Endothelial cell of umbilical vein (primary cell): ENCODE measurements around the gene GBP4. TPM values are rescaled to one million over a fixed set of nuclear protein-coding genes. Genes with fewer than 3 reads are reported as not detected.

Source experiments
- Bru-seq: library from RNA; stranded (reverse); fragments of 400-500 nt; gene quantifications from one replicate; lab custom pipeline; 2021; lab: Mats Ljungman, UMichigan
- BruChase-seq, 2 experiments: library from RNA; stranded (reverse); fragments of 400-500 nt; gene quantifications; one replicate each; lab custom pipeline; 2021; lab: Mats Ljungman, UMichigan
- BruUV-seq: library from RNA; stranded (reverse); fragments of 400-500 nt; replicated peaks from 2 replicates; lab custom pipeline; 2021; lab: Mats Ljungman, UMichigan
- CTCF ChIA-PET: fragments of 300-600, 350-600 bp; sonication (Branson Sonifier 250); formaldehyde crosslinking; loops from one replicate; lab custom pipeline; 2021; ENCODE audit warnings: antibody characterized with exemption, inconsistent platforms; lab: Charles Lee
- POLR2A ChIA-PET: fragments of 300-600, 350-600 bp; sonication (Branson Sonifier 250); formaldehyde crosslinking; loops from one replicate; lab custom pipeline; 2021; ENCODE audit warnings: antibody characterized with exemption, inconsistent platforms; lab: Charles Lee
- DNase-seq: peaks from one replicate; pipeline ENCODE4 v3.0.0-alpha.2; 2011; ENCODE audit warnings: low read depth, low spot score
- FAIRE-seq: peaks from 2 replicates; lab custom pipeline; 2011; peaks lifted over from hg19 to GRCh38; lab: Jason Lieb, UNC
- H2AFZ ChIP-seq: 2 replicates; pipeline ENCODE4 v1.6.0; 2012; ENCODE audit warnings: low read depth, low read length, control low read depth, inconsistent platforms
- H3K27ac ChIP-seq: 2 replicates; pipeline ENCODE4 v1.5.1; 2011; ENCODE audit warnings: low read depth, mild to moderate bottlenecking, control low read depth, low read length, moderate library complexity; ENCODE audit not compliant: insufficient read depth
- H3K27me3 ChIP-seq, 2 experiments: 2 replicates each; pipeline versions ENCODE4 v1.6.0 to v1.6.1; 2011; ENCODE audit warnings: low read length in 2 of 2, mixed read lengths in 1 of 2; ENCODE audit not compliant: control insufficient read depth in 2 of 2, insufficient read depth in 2 of 2
- H3K36me3 ChIP-seq, 2 experiments: 2 replicates in 1 of 2; 3 replicates in 1 of 2; pipeline ENCODE4 v1.5.1; 2011; ENCODE audit warnings: low read length in 2 of 2, mild to moderate bottlenecking in 1 of 2, moderate library complexity in 1 of 2; ENCODE audit not compliant: control insufficient read depth in 2 of 2, insufficient read depth in 2 of 2; ENCODE audit errors: extremely low read depth in 1 of 2
- H3K4me1 ChIP-seq: 3 replicates; pipeline ENCODE4 v1.5.1; 2011; ENCODE audit warnings: mild to moderate bottlenecking, low read length; ENCODE audit not compliant: control insufficient read depth, insufficient read depth; ENCODE audit errors: extremely low read depth
- H3K4me2 ChIP-seq: 2 replicates; pipeline ENCODE4 v1.6.1; 2011; ENCODE audit warnings: low read length, control low read depth, mixed read lengths; ENCODE audit not compliant: insufficient read depth
- H3K4me3 ChIP-seq, 3 experiments: fragments of 200-600 bp in 1 of 3; sonication (generic), shearing (Covaris generic) in 1 of 3; replicated peaks in 1 of 3; 2 replicates each; pipeline ENCODE4 v1.5.1; 2011 to 2016; ENCODE audit warnings: control low read depth in 3 of 3, low read length in 3 of 3, mild to moderate bottlenecking in 2 of 3, inconsistent platforms in 1 of 3, low read depth in 1 of 3, moderate library complexity in 1 of 3; ENCODE audit not compliant: insufficient read depth in 1 of 3
- H3K79me2 ChIP-seq: 2 replicates; pipeline ENCODE4 v1.6.0; 2012; ENCODE audit warnings: low read length, inconsistent platforms; ENCODE audit not compliant: control insufficient read depth, insufficient read depth
- H3K9ac ChIP-seq: replicated peaks from 2 replicates; pipeline ENCODE3; 2011; ENCODE audit warnings: low read length, control low read depth; ENCODE audit not compliant: insufficient read depth; ENCODE audit errors: extremely low read depth
- H3K9me1 ChIP-seq: replicated peaks from 3 replicates; pipeline ENCODE4 v1.6.0; 2011; ENCODE audit warnings: mild to moderate bottlenecking, low read length; ENCODE audit not compliant: control insufficient read depth, insufficient read depth; ENCODE audit errors: extremely low read depth
- H3K9me3 ChIP-seq: replicated peaks from 2 replicates; pipeline ENCODE4 v1.5.1; 2012; ENCODE audit warnings: low read length, inconsistent platforms; ENCODE audit not compliant: control insufficient read depth, insufficient read depth
- H4K20me1 ChIP-seq: replicated peaks from 2 replicates; pipeline ENCODE3; 2011; ENCODE audit warnings: mild to moderate bottlenecking, low read length; ENCODE audit not compliant: control insufficient read depth, insufficient read depth; ENCODE audit errors: extremely low read depth
- EZH2 ChIP-seq: IDR thresholded peaks from 2 replicates; pipeline ENCODE4 v1.6.1; 2012; ENCODE audit warnings: borderline replicate concordance, low read depth, mild to moderate bottlenecking, moderate library complexity, low read length, inconsistent platforms; ENCODE audit not compliant: severe bottlenecking
- FOS ChIP-seq: IDR thresholded peaks from 2 replicates; pipeline ENCODE4 v1.6.1; 2011; ENCODE audit warnings: mild to moderate bottlenecking, low read length, moderate library complexity, borderline replicate concordance; ENCODE audit not compliant: insufficient read depth
- GATA2 ChIP-seq: IDR thresholded peaks from 2 replicates; pipeline ENCODE4 v1.7.0; 2011; ENCODE audit warnings: low read depth, mild to moderate bottlenecking, moderate library complexity, mixed read lengths, low read length; ENCODE audit not compliant: insufficient read length, insufficient read depth
- JUN ChIP-seq: IDR thresholded peaks from 2 replicates; pipeline ENCODE4 v1.6.1; 2011; ENCODE audit warnings: borderline replicate concordance, low read depth; ENCODE audit not compliant: insufficient read length, insufficient read depth
- MYC ChIP-seq: IDR thresholded peaks from one replicate; pipeline ENCODE4 v1.6.1; 2011; ENCODE audit warnings: mild to moderate bottlenecking, low read depth, low read length
- POLR2A ChIP-seq: IDR thresholded peaks from 2 replicates; pipeline ENCODE4 v1.6.1; 2012; ENCODE audit warnings: low read depth, mild to moderate bottlenecking, control low read depth, low read length
- POLR2AphosphoS5 ChIP-seq: IDR thresholded peaks from 2 replicates; pipeline ENCODE4 v1.6.1; 2012; ENCODE audit warnings: low read depth, mild to moderate bottlenecking, control low read depth, low read length, moderate library complexity; ENCODE audit not compliant: insufficient read depth
- dilution Hi-C: fragments of 300-500 bp; cut with MboI; formaldehyde crosslinking; loops from one replicate; pipeline ENCODE4 v1.15.0; 2019; ENCODE audit warnings: low sequenced_read_pairs; ENCODE audit not compliant: extremely low pct_ligation_motif_present
- intact Hi-C: fragments of 100-400 bp; cut with micrococcal nuclease; formaldehyde crosslinking; loops from one replicate; pipeline ENCODE4 v1.10.0; 2022
- long read RNA-seq: library from polyadenylated mRNA; stranded (forward); transcript quantifications from one replicate; pipeline ENCODE4 v2.0.0, GENCODE V29; 2021
- polyA minus RNA-seq, 3 experiments: library from RNA; depleted of rRNA, polyadenylated mRNA; stranded (reverse); fragments of >200 nt; gene quantifications; 1 replicate in 1 of 3; 2 replicates in 2 of 3; pipeline ENCODE4 v1.2.3, GENCODE V29; 2011
- polyA plus RNA-seq, 4 experiments: library from polyadenylated mRNA; depleted of rRNA in 3 of 4; stranded (reverse) in 3 of 4; unstranded in 1 of 4; fragments of >200 nt; gene quantifications; 2 replicates each; pipeline versions ENCODE4 v1.2.1 to v1.2.3, GENCODE V29; 2011 to 2012; ENCODE audit warnings: missing spikeins in 1 of 4
- total RNA-seq: library from RNA; stranded (reverse); gene quantifications from 2 replicates; pipeline ENCODE4 v1.2.3, GENCODE V29; 2021
- TF ChIP-seq, protein P1 (sequence below), 2 donors: IDR thresholded peaks; 1 replicate in 1 of 2; 2 replicates in 1 of 2; pipeline ENCODE4 v1.5.1; 2011; ENCODE audit warnings: low read length in 2 of 2, mild to moderate bottlenecking in 2 of 2, moderate library complexity in 2 of 2, control low read depth in 1 of 2, inconsistent platforms in 1 of 2, low read depth in 1 of 2; ENCODE audit not compliant: insufficient read depth in 1 of 2; ENCODE audit errors: extremely low read depth in 1 of 2
- TF ChIP-seq, protein P2 (sequence below): IDR thresholded peaks from 2 replicates; pipeline ENCODE4 v1.6.1; 2011; ENCODE audit not compliant: insufficient read depth, insufficient read length

GBP4 gene, protein sequence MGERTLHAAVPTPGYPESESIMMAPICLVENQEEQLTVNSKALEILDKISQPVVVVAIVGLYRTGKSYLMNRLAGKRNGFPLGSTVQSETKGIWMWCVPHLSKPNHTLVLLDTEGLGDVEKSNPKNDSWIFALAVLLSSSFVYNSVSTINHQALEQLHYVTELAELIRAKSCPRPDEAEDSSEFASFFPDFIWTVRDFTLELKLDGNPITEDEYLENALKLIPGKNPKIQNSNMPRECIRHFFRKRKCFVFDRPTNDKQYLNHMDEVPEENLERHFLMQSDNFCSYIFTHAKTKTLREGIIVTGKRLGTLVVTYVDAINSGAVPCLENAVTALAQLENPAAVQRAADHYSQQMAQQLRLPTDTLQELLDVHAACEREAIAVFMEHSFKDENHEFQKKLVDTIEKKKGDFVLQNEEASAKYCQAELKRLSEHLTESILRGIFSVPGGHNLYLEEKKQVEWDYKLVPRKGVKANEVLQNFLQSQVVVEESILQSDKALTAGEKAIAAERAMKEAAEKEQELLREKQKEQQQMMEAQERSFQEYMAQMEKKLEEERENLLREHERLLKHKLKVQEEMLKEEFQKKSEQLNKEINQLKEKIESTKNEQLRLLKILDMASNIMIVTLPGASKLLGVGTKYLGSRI
- total RNA-seq: 1.7 and 7.6 TPM in 2 replicates
- 1.7 and 1.9 TPM in 2 replicates for polyA plus RNA-seq
- 1.0 and 1.6 TPM in 2 replicates for polyA plus RNA-seq (2011; cell fraction: cytosol; rRNA removed)
- 0.97 and 1.2 TPM in 2 replicates for polyA plus RNA-seq (2011; cell fraction: nucleus; rRNA removed)
- polyA plus RNA-seq (2012): 0.20 TPM in 1 of 2 replicates, not detected in the other
- 2.8 and 3.3 TPM in 2 replicates for polyA minus RNA-seq
- not detected for polyA minus RNA-seq (2011; cell fraction: cytosol; rRNA and poly(A)+ RNA removed)
- 0.58 and 1.4 TPM in 2 replicates for polyA minus RNA-seq (2011; cell fraction: nucleus; rRNA and poly(A)+ RNA removed)
- Bru-seq, nascent RNA: percentile 49 among the genes with signal in this experiment
- BruChase-seq, experiment 1, labeled RNA remaining after a 6-hour chase: percentile 55 among the genes with signal in this experiment
- percentile 45 among the genes with signal in this experiment for BruChase-seq, experiment 2, labeled RNA remaining after a 2-hour chase
- long read RNA-seq, partial matches to known transcripts: 0 of 1 reads
- long read RNA-seq, other reads (novel, unspliced or antisense): 1 of 1 reads

DNA sequence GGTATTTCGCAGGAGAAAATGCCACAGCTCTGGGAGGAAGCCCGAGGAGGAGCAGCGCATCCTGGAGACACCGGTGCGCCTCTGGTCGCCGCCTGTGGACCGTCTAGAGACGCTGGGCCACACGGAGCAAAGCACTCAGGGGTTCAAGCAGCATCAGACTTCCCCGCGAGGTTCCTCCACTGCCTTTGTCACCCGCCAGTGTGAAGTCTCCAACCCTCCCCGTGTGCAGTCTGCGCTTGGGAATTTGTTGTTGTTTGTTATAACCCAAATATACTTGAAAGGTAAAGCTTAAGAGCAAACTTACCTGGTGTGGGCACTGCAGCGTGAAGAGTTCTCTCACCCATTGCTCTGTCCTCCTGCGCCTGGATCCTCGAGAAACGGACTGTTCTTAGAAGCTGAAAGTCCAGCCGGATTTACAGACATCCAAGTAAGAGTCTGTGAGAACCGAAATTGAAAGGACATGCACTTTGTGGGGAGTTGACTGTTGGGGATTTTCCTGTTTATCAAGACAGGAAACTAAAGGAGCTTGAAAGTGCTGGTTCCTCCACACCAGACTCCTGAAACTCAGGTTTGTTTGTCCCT is at the start of gene GBP4:
TSS of gene GBP4 (minus strand) at position 452 of the 582 bp plus-strand sequence. CDS start at position 344, 108 bp downstream.
- intact Hi-C loops: no loop called here

More for the DNA sequence above, at the start of gene GBP4:
- dilution Hi-C loops: no loop called here
- Histone ChIP-seq H3K4me1 (peaks cover 12% of the 10 kb centered on the region), H3K9ac (no peak within 1 kb of the TSS), H3K79me2 (no peaks in the 10 kb centered on the region), H2AFZ (peak within 1 kb of the TSS; percentile 95), H3K4me3 (peak within 1 kb of the TSS; percentile 25 to 72 (median 53)), H3K9me1 (no peaks in the 10 kb centered on the region), H4K20me1 (no peaks in the 10 kb centered on the region), H3K36me3 (no peaks in the 10 kb centered on the region), H3K9me3 (no peaks in the 10 kb centered on the region), H3K4me2 (peak within 1 kb of the TSS; percentile 90), H3K27me3 (peaks cover 2 to 3% of the 10 kb centered on the region in 2 experiments), H3K27ac (no peak within 1 kb of the TSS)
- no TSS peak for BruUV-seq
- TF ChIP-seq JUN (no peak), POLR2A (no peak), POLR2AphosphoS5 (no peak), FOS (no peak), EZH2 (no peak), GATA2 (no peak), MYC (no peak)
- TF ChIP-seq, protein P1, sequence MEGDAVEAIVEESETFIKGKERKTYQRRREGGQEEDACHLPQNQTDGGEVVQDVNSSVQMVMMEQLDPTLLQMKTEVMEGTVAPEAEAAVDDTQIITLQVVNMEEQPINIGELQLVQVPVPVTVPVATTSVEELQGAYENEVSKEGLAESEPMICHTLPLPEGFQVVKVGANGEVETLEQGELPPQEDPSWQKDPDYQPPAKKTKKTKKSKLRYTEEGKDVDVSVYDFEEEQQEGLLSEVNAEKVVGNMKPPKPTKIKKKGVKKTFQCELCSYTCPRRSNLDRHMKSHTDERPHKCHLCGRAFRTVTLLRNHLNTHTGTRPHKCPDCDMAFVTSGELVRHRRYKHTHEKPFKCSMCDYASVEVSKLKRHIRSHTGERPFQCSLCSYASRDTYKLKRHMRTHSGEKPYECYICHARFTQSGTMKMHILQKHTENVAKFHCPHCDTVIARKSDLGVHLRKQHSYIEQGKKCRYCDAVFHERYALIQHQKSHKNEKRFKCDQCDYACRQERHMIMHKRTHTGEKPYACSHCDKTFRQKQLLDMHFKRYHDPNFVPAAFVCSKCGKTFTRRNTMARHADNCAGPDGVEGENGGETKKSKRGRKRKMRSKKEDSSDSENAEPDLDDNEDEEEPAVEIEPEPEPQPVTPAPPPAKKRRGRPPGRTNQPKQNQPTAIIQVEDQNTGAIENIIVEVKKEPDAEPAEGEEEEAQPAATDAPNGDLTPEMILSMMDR (IDR thresholded peaks at IDR 0.05; ENCODE audit: extremely low read depth in 1 of 2, insufficient read depth in 1 of 2, low read depth in 1 of 2, low read length in 2 of 2): no peak
- TF ChIP-seq, protein P2, sequence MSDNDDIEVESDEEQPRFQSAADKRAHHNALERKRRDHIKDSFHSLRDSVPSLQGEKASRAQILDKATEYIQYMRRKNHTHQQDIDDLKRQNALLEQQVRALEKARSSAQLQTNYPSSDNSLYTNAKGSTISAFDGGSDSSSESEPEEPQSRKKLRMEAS: no peak
- FAIRE-seq (no peak), DNase-seq (peak; percentile 64)
- CTCF ChIA-PET: interaction anchor here (1.1 kb wide), 1 partner anchor 113 kb away, joined by 4 read pairs; no protein-coding TSS in a partner anchor
- POLR2A ChIA-PET: no interaction called here
